ENCODE results near the gene ATXN10.

Gene ATXN10

DNA sequence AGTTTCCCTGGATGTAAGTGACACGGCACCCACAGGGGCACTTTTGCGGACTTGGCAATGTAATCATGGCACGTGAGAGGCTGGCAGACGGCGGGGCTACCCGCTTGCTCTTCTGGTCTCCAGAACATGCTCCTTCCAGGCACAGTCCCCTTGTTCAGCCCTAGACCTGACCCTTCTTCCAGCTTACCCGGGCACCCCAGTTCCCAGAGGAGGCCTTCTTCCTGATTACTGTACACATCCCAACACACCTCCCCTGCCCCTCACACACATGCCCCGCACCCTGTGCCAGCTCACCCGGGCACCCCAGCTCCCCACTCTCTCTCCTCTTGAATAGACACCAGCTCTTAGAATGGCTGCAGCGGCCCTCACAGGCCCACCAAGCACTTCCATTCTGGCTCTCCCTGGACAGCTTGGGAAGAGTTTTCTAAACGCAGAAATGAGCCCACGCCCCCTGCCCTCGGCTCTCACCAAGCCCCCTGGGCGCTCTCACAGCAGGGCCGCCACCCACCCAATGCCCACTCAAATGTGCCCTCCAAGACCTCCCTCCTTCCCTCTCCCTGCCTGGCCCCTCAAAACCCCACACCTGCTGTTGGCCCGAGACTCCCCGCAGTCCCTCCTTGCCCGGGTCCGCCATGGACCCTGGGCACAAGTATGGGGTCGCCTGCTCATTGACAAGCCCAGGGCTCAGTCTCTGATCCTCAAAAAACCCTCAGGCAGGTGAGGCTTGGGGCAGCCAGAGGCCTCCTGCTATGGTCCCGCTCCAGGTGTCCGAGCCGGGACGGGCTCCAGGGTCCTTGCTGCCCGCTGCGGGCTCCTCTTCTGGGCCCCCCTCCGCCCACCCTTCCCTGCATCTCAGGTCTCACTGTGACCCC is 216.8 kb downstream of the ATXN10 start:
- TF ChIP-seq CTCF (IDR thresholded peaks at IDR 0.05; ENCODE audit: extremely low read depth, missing control alignments): no peak
- no peak for DNase-seq (ENCODE audit: low spot score)

GRCh38 chr22:45889093-45889538 is 217.5 kb downstream of the ATXN10 start:
- no peak for TF ChIP-seq CTCF (IDR thresholded peaks at IDR 0.05; ENCODE audit: extremely low read depth, missing control alignments)
- DNase-seq (ENCODE audit: low spot score): no peak

GRCh38 chr22:45889539-45890350 is 218.1 kb downstream of the ATXN10 start:
- no peak for TF ChIP-seq CTCF (IDR thresholded peaks at IDR 0.05; ENCODE audit: extremely low read depth, missing control alignments)
- DNase-seq (ENCODE audit: low spot score): no peak

DNA sequence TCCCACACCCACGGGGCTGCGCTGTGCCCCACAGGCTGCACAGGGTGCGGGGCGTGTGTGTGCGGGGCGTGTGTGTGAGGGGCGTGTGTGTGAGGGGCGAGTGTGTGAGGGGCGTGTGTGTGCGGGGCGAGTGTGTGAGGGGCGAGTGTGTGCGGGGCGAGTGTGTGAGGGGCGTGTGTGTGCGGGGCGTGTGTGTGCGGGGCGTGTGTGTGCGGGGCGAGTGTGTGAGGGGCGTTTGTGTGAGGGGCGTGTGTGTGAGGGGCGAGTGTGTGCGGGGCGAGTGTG is 218.7 kb downstream of the ATXN10 start:
- DNase-seq (ENCODE audit: low spot score): no peak
- no peak for TF ChIP-seq CTCF (IDR thresholded peaks at IDR 0.05; ENCODE audit: extremely low read depth, missing control alignments)

- no peak for DNase-seq (ENCODE audit: low spot score)
- no peak for TF ChIP-seq CTCF (IDR thresholded peaks at IDR 0.05; ENCODE audit: extremely low read depth, missing control alignments)
Observed at GRCh38 chr22:45891021-45891421, 219.4 kb downstream of the ATXN10 start.

DNA sequence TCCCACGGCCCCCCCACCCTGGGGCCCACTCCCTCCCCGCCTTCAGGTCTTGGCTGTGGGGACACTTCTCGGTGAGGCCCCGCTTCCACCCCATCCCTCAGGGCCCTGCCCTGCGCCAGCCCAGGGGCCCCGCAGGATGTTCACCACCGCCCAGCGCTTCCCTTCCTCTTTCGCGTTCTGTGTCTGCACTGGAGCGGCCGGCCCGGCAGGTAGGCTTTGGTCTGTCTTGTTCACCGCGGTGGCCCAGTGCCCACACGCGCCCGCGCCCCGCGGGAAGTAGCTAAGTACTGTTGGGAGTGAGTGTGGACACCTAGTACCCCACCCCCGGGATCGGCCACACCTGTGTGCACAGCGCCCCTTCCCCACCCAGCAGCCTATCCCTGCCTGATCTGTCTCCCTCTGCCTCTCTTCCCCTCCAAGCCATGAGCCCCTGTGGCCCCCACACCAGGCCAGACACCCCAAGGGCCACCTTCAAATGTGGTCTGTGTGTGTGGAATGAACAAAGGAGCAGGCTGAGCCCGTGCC is 219.9 kb downstream of the ATXN10 start:
- no peak for TF ChIP-seq CTCF (IDR thresholded peaks at IDR 0.05; ENCODE audit: extremely low read depth, missing control alignments)
- no peak for DNase-seq (ENCODE audit: low spot score)

Data from GM20000 (cell line).